GM18951 (cell line): Measurements from ENCODE around the gene MSRB1.
"Not testable (repeated sequence)": the region's sequence is repeated elsewhere in the genome, so short reads cannot be mapped to it uniquely, and the experiment has no call there.

Experiments
- POLR2A ChIP-seq: IDR thresholded peaks from 4 replicates; pipeline ENCODE4 v1.6.1; 2011; ENCODE audit warnings: mild to moderate bottlenecking; ENCODE audit not compliant: insufficient read length, insufficient read depth; ENCODE audit errors: extremely low read depth
- in situ Hi-C: fragments of 300-500 bp; cut with MboI; formaldehyde crosslinking; loops from one replicate; pipeline ENCODE4 v1.12.0; 2022; ENCODE audit warnings: low sequenced_read_pairs, mixed read lengths, inconsistent platforms; ENCODE audit not compliant: unreplicated experiment

MSRB1 gene

GRCh38 chr16:1946495-1947368 lies 3.7 kb upstream of the MSRB1 start:
- in situ Hi-C loops = no loop called here
- no peak for TF ChIP-seq POLR2A

GRCh38 chr16:1945559-1946391 lies 2.8 kb upstream of the MSRB1 start:
- in situ Hi-C loops = no loop called here

GRCh38 chr16:1944612-1945199 lies 1.7 kb upstream of the MSRB1 start:
- in situ Hi-C loops = no loop called here
- no peak for TF ChIP-seq POLR2A

More at GRCh38 chr16:1945559-1946391, 2.8 kb upstream of the MSRB1 start:
- TF ChIP-seq POLR2A = no peak

- TF ChIP-seq POLR2A = no peak
- in situ Hi-C loops = no loop called here
Measured at GRCh38 chr16:1942047-1942809, 771 bp downstream of the MSRB1 start.

- in situ Hi-C loops = no loop called here
Measured at GRCh38 chr16:1941162-1942046, 1.6 kb downstream of the MSRB1 start.

GRCh38 chr16:1940273-1941161 lies 2.5 kb downstream of the MSRB1 start:
- TF ChIP-seq POLR2A = no peak
- in situ Hi-C loops = no loop called here

More at GRCh38 chr16:1941162-1942046, 1.6 kb downstream of the MSRB1 start:
- no peak for TF ChIP-seq POLR2A

GRCh38 chr16:1939833-1940232 lies 3.2 kb downstream of the MSRB1 start:
- in situ Hi-C loops = not testable (repeated sequence)

GRCh38 chr16:1938910-1939309 lies 4.1 kb downstream of the MSRB1 start:
- in situ Hi-C loops = no loop called here
- TF ChIP-seq POLR2A = no peak

- in situ Hi-C loops = no loop called here
- no peak for TF ChIP-seq POLR2A
Measured at GRCh38 chr16:1938316-1938715, 4.7 kb downstream of the MSRB1 start.

- no peak for TF ChIP-seq POLR2A
- in situ Hi-C loops = no loop called here
Measured at GRCh38 chr16:1936945-1937479, 6.0 kb downstream of the MSRB1 start.
